Parathyroid adenoma (tissue), 2 donors: Measurements from ENCODE around the gene PIK3CG.

Experiments
- H2AFZ ChIP-seq: fragments of 300-600 bp; sonication (generic); one replicate; pipeline ENCODE4 v1.7.0; 2017; ENCODE audit warnings: antibody characterized with exemption, mild to moderate bottlenecking
- H3K27ac ChIP-seq: fragments of 300-600 bp; sonication (generic); one replicate; pipeline ENCODE4 v1.7.0; 2017
- H3K27me3 ChIP-seq: fragments of 300-600 bp; sonication (generic); one replicate; pipeline ENCODE4 v1.7.0; 2017; ENCODE audit warnings: low read length; ENCODE audit not compliant: control insufficient read depth, insufficient read depth
- H3K36me3 ChIP-seq: fragments of 300-600 bp; sonication (generic); one replicate; pipeline ENCODE4 v1.7.0; 2017; ENCODE audit warnings: low read length; ENCODE audit not compliant: control insufficient read depth, insufficient read depth
- H3K4me1 ChIP-seq: fragments of 300-600 bp; sonication (generic); one replicate; pipeline ENCODE4 v1.7.0; 2017; ENCODE audit warnings: control low read depth
- H3K4me2 ChIP-seq: fragments of 300-600 bp; sonication (generic); one replicate; pipeline ENCODE4 v1.7.0; 2017; ENCODE audit warnings: low read length
- H3K4me3 ChIP-seq: fragments of 300-600 bp; sonication (generic); one replicate; pipeline ENCODE4 v1.7.0; 2017; ENCODE audit warnings: low read depth, low read length
- H3K79me2 ChIP-seq: fragments of 300-600 bp; sonication (generic); one replicate; pipeline ENCODE4 v1.7.0; 2017; ENCODE audit warnings: control low read depth
- H3K9ac ChIP-seq: fragments of 300-600 bp; sonication (generic); one replicate; pipeline ENCODE4 v1.7.0; 2017; ENCODE audit warnings: mild to moderate bottlenecking
- H3K9me3 ChIP-seq: fragments of 300-600 bp; sonication (generic); one replicate; pipeline ENCODE4 v1.7.0; 2017; ENCODE audit warnings: low read length; ENCODE audit not compliant: control insufficient read depth
- TF ChIP-seq, protein P1 (sequence below): fragments of 300-600 bp; sonication (generic); IDR thresholded peaks from one replicate; pipeline ENCODE4 v1.7.0; 2017; ENCODE audit warnings: antibody characterized with exemption, mild to moderate bottlenecking
- donor health status: primary hyperparathyroidism.

PIK3CG gene

DNA sequence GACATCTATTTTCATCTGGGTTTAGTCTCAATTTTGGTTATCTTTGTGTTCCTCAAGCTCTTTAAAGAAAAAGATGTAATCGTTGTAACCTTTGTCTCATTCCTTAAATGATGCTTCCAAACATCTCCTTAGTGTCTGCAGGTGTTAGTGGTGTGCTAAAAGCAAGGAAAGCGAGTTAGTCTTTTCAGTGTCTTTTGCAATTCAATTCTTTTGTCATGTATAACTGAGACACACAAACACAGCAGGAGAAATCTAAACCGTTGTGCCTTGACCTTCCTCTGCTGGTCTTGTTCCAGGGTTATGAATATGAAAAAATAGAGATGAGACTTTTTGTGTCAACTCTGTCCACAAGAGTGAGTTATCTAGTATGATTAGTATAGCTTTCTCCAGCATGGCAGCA lies 40.7 kb downstream of the PIK3CG start:
- H3K9ac ChIP-seq, result no peak overlapping the region
- no peak overlapping the region for H2AFZ ChIP-seq
- H3K4me3 ChIP-seq, result no peak overlapping the region
- TF ChIP-seq, protein P1, sequence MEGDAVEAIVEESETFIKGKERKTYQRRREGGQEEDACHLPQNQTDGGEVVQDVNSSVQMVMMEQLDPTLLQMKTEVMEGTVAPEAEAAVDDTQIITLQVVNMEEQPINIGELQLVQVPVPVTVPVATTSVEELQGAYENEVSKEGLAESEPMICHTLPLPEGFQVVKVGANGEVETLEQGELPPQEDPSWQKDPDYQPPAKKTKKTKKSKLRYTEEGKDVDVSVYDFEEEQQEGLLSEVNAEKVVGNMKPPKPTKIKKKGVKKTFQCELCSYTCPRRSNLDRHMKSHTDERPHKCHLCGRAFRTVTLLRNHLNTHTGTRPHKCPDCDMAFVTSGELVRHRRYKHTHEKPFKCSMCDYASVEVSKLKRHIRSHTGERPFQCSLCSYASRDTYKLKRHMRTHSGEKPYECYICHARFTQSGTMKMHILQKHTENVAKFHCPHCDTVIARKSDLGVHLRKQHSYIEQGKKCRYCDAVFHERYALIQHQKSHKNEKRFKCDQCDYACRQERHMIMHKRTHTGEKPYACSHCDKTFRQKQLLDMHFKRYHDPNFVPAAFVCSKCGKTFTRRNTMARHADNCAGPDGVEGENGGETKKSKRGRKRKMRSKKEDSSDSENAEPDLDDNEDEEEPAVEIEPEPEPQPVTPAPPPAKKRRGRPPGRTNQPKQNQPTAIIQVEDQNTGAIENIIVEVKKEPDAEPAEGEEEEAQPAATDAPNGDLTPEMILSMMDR, result no peak
- H3K27me3 ChIP-seq, result no peaks in the 10 kb centered on the region
- no peaks in the 10 kb centered on the region for H3K4me1 ChIP-seq
- no peak overlapping the region for H3K27ac ChIP-seq
- H3K9me3 ChIP-seq, result no peaks in the 10 kb centered on the region
- H3K4me2 ChIP-seq, result no peak overlapping the region
- H3K36me3 ChIP-seq, result no peaks in the 10 kb centered on the region
- no peaks in the 10 kb centered on the region for H3K79me2 ChIP-seq

- H3K4me3 ChIP-seq, result no peak overlapping the region
- no peaks in the 10 kb centered on the region for H3K36me3 ChIP-seq
- no peak overlapping the region for H3K9ac ChIP-seq
- TF ChIP-seq, protein P1, result no peak
- H3K9me3 ChIP-seq, result no peaks in the 10 kb centered on the region
- H3K27ac ChIP-seq, result no peak overlapping the region
- no peaks in the 10 kb centered on the region for H3K79me2 ChIP-seq
- H2AFZ ChIP-seq, result no peak overlapping the region
- no peaks in the 10 kb centered on the region for H3K27me3 ChIP-seq
- H3K4me1 ChIP-seq, result no peaks in the 10 kb centered on the region
- H3K4me2 ChIP-seq, result no peak overlapping the region
Observed at GRCh38 chr7:106911959-106912358, 46.9 kb downstream of the PIK3CG start.

GRCh38 chr7:106914018-106914607 lies 49.0 kb downstream of the PIK3CG start:
- H3K36me3 ChIP-seq, result no peaks in the 10 kb centered on the region
- H3K27me3 ChIP-seq, result no peaks in the 10 kb centered on the region
- H2AFZ ChIP-seq, result no peak overlapping the region
- no peak overlapping the region for H3K9ac ChIP-seq
- no peak overlapping the region for H3K27ac ChIP-seq
- H3K4me2 ChIP-seq, result no peak overlapping the region
- TF ChIP-seq, protein P1, result no peak
- H3K9me3 ChIP-seq, result no peaks in the 10 kb centered on the region
- no peaks in the 10 kb centered on the region for H3K4me1 ChIP-seq
- no peak overlapping the region for H3K4me3 ChIP-seq
- H3K79me2 ChIP-seq, result no peaks in the 10 kb centered on the region

DNA sequence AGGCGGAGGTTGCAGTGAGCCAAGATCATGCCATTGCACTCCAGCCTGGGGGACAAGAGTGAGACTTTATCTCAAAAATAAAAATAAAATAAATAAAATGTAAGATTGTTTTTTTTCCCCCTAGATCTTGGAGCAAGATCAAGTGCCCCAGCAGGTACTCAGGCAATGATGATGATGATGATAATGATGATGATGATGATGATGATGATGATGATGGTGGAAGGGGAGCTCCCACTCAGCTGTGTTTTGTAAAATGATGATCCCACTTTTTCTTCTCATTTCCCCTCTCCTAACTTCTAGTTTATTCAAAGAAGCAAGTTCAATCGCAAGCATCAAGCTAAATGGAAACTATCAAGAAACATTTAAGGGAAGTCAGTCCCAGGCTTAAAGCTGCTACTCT lies 50.3 kb downstream of the PIK3CG start:
- Histone ChIP-seq H3K36me3 (no peaks in the 10 kb centered on the region), H3K79me2 (no peaks in the 10 kb centered on the region), H2AFZ (no peak overlapping the region)

GRCh38 chr7:106915873-106916272 lies 50.8 kb downstream of the PIK3CG start:
- TF ChIP-seq, protein P1, result no peak
- no peaks in the 10 kb centered on the region for H3K79me2 ChIP-seq
- no peaks in the 10 kb centered on the region for H3K9me3 ChIP-seq
- no peaks in the 10 kb centered on the region for H3K4me1 ChIP-seq
- H3K4me2 ChIP-seq, result no peak overlapping the region
- no peaks in the 10 kb centered on the region for H3K27me3 ChIP-seq
- no peak overlapping the region for H3K27ac ChIP-seq
- no peak overlapping the region for H3K4me3 ChIP-seq
- H2AFZ ChIP-seq, result no peak overlapping the region
- H3K36me3 ChIP-seq, result no peaks in the 10 kb centered on the region
- H3K9ac ChIP-seq, result no peak overlapping the region

More for the DNA sequence above, 50.3 kb downstream of the PIK3CG start:
- Histone ChIP-seq H3K27me3 (no peaks in the 10 kb centered on the region), H3K9me3 (no peaks in the 10 kb centered on the region), H3K27ac (no peak overlapping the region), H3K9ac (no peak overlapping the region), H3K4me2 (no peak overlapping the region), H3K4me3 (no peak overlapping the region), H3K4me1 (no peaks in the 10 kb centered on the region)
- TF ChIP-seq, protein P1, result no peak
